HPDE6-E6E7 (cell line): ENCODE measurements around the gene FNBP1.

ENCODE experiments used
- DNase-seq: peaks from one replicate; pipeline ENCODE4 v3.0.0; 2011; ENCODE audit warnings: missing footprints; ENCODE audit errors: extremely low spot score

FNBP1 gene

GRCh38 chr9:129875181-129875611 is 167.8 kb downstream of the FNBP1 start:
- no peak for DNase-seq

DNA sequence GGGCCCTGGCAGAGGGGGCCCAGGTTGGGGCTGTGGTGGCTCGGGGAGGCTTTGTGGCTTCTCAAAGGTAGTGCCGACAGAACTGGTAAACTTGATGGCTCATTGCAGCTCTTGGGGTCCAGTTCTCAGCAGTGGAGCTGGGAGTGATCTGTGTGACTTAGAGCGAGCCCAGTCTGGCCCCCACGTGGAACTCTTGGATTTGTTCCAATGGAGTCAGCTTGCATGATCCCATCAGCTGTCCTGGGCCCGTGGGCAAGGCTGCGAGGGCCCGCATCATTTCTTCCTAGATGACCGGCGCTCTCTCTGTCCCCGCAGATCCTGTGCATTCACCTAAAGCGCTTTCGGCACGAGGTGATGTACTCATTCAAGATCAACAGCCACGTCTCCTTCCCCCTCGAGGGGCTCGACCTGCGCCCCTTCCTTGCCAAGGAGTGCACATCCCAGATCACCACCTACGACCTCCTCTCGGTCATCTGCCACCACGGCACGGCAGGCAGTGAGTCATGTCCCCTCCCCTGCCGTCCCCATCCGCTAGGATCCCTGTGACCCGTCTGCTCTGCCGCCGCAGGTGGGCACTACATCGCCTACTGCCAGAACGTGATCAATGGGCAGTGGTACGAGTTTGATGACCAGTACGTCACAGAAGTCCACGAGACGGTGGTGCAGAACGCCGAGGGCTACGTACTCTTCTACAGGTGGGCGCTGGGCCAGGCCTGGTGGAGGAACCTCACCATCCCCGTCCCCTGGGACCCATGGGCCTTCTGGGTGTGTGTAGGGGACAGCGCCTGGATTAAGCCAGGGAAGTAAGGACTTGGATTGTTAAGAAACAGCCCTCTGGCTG is 168.5 kb downstream of the FNBP1 start:
- DNase-seq, result no peak

GRCh38 chr9:129873563-129874190 is 169.3 kb downstream of the FNBP1 start:
- DNase-seq, result no peak

- no peak for DNase-seq
Measured at GRCh38 chr9:129871046-129871445, 171.9 kb downstream of the FNBP1 start.

DNA sequence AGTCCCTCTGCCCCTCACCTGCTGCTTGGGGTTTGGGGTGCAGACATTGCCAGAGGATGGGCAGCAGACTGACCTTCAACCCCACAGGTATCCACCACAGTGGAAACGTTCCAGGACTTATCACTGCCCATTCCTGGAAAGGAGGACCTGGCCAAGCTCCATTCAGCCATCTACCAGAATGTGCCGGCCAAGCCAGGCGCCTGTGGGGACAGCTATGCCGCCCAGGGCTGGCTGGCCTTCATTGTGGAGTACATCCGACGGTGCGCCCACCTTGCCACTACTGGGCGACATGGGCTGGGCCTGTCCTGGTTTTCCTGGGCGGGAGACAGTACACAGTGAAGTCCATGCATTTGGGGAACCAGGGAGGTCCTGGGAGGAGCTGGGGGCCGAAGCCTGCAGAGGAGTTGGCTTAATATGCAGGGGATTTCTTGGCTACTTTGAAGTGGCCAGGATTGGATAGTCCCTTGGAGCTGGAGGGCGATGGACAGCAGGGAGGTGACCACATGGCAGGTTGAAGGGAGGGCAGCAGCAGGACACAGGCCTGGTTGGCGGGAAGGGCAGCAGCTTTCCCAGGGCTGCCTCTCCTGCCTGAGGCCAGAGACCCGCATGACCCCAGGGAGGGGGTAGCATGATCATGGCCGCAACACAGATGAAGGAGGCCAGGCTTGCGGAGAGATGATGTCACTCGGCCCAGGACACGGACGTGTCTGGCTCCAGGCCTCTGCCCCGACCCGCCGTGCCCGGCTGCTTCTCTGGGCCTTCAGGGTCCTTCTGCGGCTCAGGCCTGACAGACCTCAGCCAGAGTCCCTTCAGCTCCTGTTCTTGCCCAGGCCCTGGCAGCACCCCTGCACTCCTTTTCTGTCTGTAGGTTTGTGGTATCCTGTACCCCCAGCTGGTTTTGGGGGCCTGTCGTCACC is 173.1 kb downstream of the FNBP1 start:
- DNase-seq, result no peak

GRCh38 chr9:129868872-129869486 is 174.0 kb downstream of the FNBP1 start:
- DNase-seq, result no peak

GRCh38 chr9:129868023-129868871 is 174.7 kb downstream of the FNBP1 start:
- no peak for DNase-seq

- DNase-seq, result no peak
Measured at GRCh38 chr9:129867136-129868022, 175.6 kb downstream of the FNBP1 start.

- no peak for DNase-seq
Measured at GRCh38 chr9:129866394-129867135, 176.4 kb downstream of the FNBP1 start.

- no peak for DNase-seq
Measured at GRCh38 chr9:129865668-129866320, 177.2 kb downstream of the FNBP1 start.

DNA sequence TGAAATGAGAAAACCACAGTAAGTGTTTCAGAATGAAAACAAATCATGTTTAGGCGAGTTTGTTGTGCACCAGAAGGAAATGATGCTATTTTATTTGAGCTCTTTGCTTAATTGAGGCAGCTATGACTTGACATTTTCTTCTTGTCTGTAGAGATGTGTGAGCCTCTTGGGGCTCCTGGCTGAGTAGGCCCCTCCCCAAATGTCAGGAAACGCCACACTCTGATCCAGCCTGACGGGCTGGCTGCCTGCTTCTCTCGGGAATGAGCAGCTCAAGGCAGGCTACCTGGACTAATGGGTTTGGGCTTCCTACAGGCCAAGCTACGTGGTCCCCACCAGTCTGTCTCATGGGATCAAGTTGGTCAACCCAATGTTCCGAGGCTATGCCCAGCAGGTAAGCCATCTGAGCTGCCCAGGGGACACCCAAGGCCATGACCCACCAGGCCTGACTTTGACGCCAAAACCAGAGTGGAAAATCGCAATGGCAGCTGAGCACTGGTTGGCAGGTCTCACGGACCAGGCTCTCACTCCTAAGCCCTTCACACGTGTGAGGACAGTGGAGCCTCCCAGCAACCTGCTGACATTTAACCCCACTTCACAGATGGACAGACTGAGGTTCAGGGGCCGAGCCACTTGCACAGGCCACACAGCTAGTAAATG is 177.9 kb downstream of the FNBP1 start:
- no peak for DNase-seq

- peak; percentile 48 for DNase-seq
Measured at GRCh38 chr9:129863059-129863690, 179.8 kb downstream of the FNBP1 start.

DNA sequence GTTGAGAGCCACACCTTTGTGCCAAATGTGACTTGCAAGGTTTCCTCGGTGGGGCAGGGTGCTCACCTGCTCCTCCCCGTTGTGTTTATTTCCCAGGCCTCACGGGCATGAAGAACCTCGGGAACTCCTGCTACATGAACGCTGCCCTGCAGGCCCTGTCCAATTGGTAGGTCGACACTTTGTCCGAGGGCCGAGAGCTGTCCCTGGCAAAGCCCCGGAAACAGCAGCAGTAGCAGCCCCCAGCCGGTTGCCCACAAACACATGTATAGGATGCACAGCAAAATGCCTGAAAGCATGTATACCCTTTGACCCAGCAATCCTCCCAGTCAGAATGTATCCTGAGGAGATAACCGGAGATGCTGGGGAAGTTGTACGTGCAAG is 181.6 kb downstream of the FNBP1 start:
- DNase-seq, result no peak

GRCh38 chr9:129860653-129861446 is 182.1 kb downstream of the FNBP1 start:
- DNase-seq, result no peak

GRCh38 chr9:129858167-129858962 is 184.6 kb downstream of the FNBP1 start:
- no peak for DNase-seq

DNA sequence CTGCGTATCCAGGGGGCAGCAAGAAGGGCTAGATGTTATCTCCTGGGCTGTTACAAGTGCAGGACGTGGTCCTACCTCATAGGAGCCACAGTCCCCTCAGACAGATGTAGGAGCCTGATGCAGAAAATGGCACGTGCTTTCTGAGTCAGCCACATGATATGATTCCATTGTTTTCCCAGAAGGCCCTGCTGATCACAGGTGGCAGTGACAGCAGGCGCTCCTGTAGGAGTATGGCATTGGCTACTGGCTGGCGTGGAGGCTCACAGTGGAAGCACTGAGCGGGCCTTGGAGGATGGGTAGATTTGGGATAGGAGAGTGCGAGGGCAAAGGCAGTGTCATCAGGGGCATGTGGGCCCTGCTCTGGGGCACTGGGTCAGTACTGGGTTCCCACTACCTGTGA is 185.8 kb downstream of the FNBP1 start:
- no peak for DNase-seq
